Gastroesophageal sphincter (tissue), 3 donors: Measurements from ENCODE around the gene PIK3R5.

Experiments
- CTCF ChIP-seq, 4 experiments: fragments of 200-600 bp in 2 of 4; fragments of 450-650 bp in 2 of 4; sonication (generic) in 1 of 4; IDR thresholded peaks; one replicate each; pipeline ENCODE4 v1.5.1; 2017 to 2019; ENCODE audit warnings: antibody characterized with exemption in 4 of 4, mild to moderate bottlenecking in 2 of 4, moderate library complexity in 2 of 4
- EP300 ChIP-seq: sonication (generic); formaldehyde crosslinking; IDR thresholded peaks from one replicate; pipeline ENCODE4 v1.6.1; 2017; ENCODE audit warnings: antibody characterized with exemption, mild to moderate bottlenecking
- POLR2A ChIP-seq, 2 donors: fragments of 450-650 bp; IDR thresholded peaks; one replicate each; pipeline ENCODE4 v1.6.1; 2017; ENCODE audit warnings: antibody characterized with exemption in 2 of 2, mild to moderate bottlenecking in 2 of 2, moderate library complexity in 1 of 2
- POLR2AphosphoS5 ChIP-seq: sonication (generic); formaldehyde crosslinking; IDR thresholded peaks from one replicate; pipeline ENCODE4 v1.6.1; 2017; ENCODE audit warnings: antibody characterized with exemption

DNA sequence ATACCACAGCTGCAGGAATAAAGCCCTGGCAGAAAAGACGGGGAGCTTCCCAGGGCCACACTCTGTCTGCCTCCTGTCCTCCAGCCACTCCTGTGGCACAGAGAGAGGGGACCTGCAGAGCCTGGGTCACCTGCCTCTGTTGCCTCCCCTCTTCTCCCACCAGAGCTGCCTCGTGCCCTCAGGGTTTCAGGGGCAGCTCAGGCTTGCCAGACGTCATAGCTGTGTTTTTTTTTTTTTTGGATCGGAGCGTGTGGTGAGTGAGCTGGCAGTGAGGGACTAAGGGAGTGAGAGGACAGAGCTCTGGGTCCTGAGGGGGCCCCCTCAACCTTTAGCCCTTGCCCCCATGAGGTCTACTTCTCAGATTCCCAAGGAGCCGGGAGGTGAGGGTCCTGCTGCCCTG is 100.1 kb downstream of the PIK3R5 start:
- TF ChIP-seq CTCF (IDR thresholded peaks at IDR 0.05), result no peak
- TF ChIP-seq POLR2A (IDR thresholded peaks at IDR 0.05), result no peak
- TF ChIP-seq POLR2AphosphoS5, result no peak
- no peak for TF ChIP-seq EP300
